ENCODE measurements around the gene FASTK. TPM values are rescaled to one million over a fixed set of nuclear protein-coding genes. Genes with fewer than 3 reads are reported as not detected.
A peak's percentile ranks its signal among the peaks of the same experiment; 100 is the strongest.

The FASTK gene
- 81.1 TPM for total RNA-seq
- long read RNA-seq, transcript FASTK-201 (10 exons, 1,827 nt) = major isoform, 201 of 440 reads
- long read RNA-seq, transcript FASTK-202 (9 exons, 1,402 nt) = minor isoform, 11 of 440 reads
- long read RNA-seq, transcript FASTK-212 (10 exons, 1,764 nt) = minor isoform, 11 of 440 reads
- long read RNA-seq, partial matches to known transcripts = 32 of 440 reads
- long read RNA-seq, other reads (novel, unspliced or antisense) = 181 of 440 reads

DNA sequence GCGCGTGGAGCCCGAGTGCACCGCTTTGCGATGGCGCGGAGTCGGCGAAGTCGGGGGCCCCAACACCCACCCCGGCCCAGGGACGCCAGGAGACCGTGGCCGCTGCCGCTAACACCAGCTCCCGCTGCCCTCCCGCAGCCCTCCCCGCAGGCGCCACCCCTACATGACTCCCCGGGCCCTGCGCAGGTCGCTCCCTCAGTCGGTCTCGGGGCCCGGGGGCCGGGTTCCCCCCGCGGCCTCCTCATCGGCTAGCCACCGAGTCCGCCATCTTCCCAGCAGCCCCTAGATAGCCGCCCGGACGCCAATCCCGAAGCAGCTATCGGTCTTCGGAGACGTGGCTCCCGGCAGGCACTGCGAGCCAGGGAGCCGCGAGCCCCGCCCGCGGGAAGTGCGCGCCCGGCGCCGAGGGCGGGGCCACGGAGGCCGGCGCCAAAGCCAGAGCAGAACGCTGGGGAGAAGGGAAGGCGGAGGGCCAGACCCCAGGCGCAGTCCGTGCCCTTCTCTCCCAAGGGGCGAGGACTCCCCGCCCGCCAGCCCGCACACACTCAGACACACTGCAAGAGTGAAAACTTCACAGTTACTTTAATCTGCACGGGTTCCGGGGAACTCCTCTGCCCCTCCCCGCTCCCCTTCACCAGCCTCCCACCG lies at the start of gene FASTK:
FASTK (minus strand) TSS at position 288 of the 648 bp plus-strand sequence; CDS start at position 245, 43 bp downstream.
- ATAC-seq (ENCODE audit: poor library complexity) (peak; percentile 88), DNase-seq (peak; percentile 94)
- intact Hi-C loops (cut with DNase I) = no loop called here

DNA sequence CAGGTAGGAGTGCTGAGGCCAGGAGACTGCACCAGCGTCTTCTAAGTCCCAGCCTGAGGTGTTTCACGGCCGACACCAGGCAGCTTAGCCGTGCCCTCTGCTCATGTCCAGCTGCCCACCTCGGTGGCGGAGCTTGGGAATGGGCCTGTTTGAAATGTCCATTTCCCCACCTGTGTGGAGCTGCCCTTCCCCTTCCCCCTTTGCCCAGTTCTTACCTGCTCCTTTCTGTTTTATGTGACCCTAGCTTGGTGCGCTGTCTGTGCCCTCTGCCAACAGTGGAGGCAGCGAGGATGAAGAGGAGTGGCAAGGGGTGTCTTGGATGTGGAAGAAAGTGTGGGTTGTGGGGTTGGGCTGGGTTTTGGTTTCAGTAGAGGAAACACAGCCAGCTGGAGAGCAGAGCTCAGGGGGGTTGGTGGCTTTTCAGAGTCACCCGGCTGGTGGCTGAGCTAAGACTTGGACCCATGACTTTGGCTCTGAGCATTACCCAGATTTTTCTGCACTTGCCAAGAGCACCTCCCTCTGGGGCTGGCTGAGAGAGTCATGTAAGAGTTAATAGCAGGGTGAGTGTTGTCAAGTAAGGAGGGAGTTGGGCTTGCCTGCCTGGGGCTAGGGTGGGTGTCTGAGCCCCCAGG lies 49.5 kb upstream of the FASTK start:
- no peak for DNase-seq
- no peak for ATAC-seq (ENCODE audit: poor library complexity)
- intact Hi-C loops (cut with DNase I) = loop anchor here (10.0 kb wide), 1 partner anchor 115 kb away; the partner anchor contains the start of gene SMARCD3

DNA sequence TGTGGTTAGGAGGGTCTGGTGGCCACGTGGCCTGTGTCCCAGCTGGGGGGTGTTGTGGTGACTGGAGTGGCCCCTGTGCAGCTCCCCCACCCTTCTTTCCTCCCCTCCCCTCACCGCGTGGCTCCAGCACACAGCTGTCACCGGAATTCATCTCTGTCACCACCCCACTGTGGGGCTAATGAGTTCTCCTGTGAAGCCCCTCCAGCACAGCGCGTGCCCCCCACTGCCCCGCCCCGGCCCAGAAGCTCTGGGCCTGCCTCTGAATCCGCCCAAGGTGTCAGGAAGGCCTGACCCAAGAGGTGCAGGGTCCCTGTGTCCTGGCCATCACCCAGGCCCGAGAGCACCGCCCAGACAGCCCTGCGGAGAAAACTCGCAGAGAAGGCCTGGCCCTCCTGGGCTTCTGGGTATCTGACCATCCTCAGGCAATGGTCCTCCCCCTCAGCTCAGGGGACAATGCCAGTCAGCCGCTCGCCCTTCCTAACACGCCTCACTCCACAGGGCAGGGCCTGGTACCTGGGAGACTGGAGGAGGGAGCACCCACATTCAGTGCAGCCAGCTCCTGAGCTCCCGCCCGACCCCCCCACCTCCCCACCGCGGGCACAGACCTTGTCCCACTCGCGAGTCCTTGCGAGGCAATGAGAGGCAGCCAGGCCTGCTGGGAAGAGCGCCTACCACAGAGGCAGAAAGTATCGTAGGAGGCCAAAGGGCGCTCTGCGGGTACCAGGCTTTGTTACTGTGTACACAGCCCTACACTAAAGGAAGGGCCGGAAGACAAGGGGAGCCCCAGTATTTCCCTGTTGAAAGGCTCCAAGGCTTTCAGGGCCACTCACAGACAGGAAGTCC lies 48.7 kb upstream of the FASTK start:
- intact Hi-C loops (cut with DNase I) = loop anchor here (10.0 kb wide), 1 partner anchor 115 kb away; the partner anchor contains the start of gene SMARCD3
- ATAC-seq (ENCODE audit: poor library complexity) (no peak), DNase-seq (no peak)

- intact Hi-C loops (cut with DNase I) = loop anchor here (10.0 kb wide), 1 partner anchor 116 kb away; the partner anchor contains the start of gene SMARCD3
- no peak for ATAC-seq (ENCODE audit: poor library complexity)
- no peak for DNase-seq
Observed at GRCh38 chr7:151128716-151129115, 48.1 kb upstream of the FASTK start.

DNA sequence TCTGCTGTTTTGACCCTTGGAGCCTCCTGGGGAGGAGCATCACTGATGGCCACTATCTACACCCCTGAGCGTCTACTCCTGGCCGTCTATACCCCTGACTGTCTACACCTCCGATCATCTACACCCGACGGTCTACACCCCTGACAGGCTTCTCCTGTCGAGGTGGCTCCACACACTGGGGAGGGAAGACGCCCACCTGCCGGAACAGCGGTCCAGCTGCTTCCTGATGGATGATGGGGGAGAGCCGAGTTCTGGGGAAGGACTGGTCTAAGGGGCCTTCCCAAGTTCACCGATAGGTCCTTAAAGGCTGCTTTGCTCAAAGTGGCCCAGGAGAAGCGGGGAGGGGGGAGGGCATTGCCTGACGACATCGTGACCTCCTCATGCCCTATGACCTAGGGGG lies 47.5 kb upstream of the FASTK start:
- intact Hi-C loops (cut with DNase I) = loop anchor here (10.0 kb wide), 1 partner anchor 117 kb away; the partner anchor contains the start of gene SMARCD3
- DNase-seq (no peak), ATAC-seq (ENCODE audit: poor library complexity) (no peak)

DNA sequence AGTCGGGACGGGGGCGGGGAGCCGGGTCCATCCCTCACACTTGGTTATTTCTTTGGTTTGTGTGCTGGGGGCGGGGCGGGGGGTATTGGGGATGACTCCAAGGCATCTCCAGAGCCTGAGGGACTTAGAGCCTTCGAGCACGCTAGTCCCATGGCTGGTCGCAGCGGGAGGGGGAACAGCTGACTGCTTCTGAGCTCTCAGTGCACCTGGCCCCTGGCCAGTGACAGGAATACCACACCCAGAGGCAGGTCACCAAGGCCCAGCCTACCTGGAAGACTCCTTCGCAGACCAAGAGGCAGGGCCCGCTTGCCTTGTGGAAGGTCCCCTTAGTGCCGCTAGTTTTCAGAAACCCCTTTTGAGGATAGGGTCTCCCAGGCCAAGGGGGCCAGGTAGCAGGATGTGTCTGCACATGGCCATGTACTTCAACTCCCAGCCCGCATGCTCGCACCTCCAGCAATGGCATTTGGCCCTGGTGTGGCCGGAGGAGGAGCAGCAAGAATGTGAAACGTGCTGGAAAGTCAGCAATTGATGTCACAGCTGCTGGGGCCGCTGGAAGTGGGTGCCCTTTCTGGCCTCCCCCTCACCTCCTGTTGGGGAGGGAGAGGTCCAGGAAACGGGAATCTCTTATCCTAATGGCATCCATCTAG lies 46.0 kb upstream of the FASTK start:
- intact Hi-C loops (cut with DNase I) = loop anchor here (10.0 kb wide), 1 partner anchor 118 kb away; the partner anchor contains the start of gene SMARCD3
- DNase-seq (no peak), ATAC-seq (ENCODE audit: poor library complexity) (no peak)

GRCh38 chr7:151125846-151126481 lies 45.4 kb upstream of the FASTK start:
- DNase-seq (no peak), ATAC-seq (ENCODE audit: poor library complexity) (peak; percentile 30)
- intact Hi-C loops (cut with DNase I) = loop anchor here (2.0 to 10.0 kb wide), 2 partner anchors 47 to 119 kb away; partner anchors contain the start of gene SMARCD3

- intact Hi-C loops (cut with DNase I) = loop anchor here (2.0 to 10.0 kb wide), 2 partner anchors 47 to 119 kb away; partner anchors contain the start of gene SMARCD3
- peak; percentile 67 for ATAC-seq (ENCODE audit: poor library complexity)
- DNase-seq = peak; percentile 78
Observed at GRCh38 chr7:151125470-151125845, 44.8 kb upstream of the FASTK start.

- DNase-seq = no peak
Observed at GRCh38 chr7:151124899-151125399, 44.3 kb upstream of the FASTK start.

GRCh38 chr7:151124481-151124880 lies 43.9 kb upstream of the FASTK start:
- intact Hi-C loops (cut with DNase I) = loop anchor here (2.0 to 10.0 kb wide), 3 partner anchors 48 to 178 kb away; partner anchors contain the start of gene SMARCD3
- ATAC-seq (ENCODE audit: poor library complexity) (no peak), DNase-seq (no peak)

More at GRCh38 chr7:151124899-151125399, 44.3 kb upstream of the FASTK start:
- intact Hi-C loops (cut with DNase I) = loop anchor here (2.0 to 10.0 kb wide), 3 partner anchors 48 to 177 kb away; partner anchors contain the start of gene SMARCD3
- no peak for ATAC-seq (ENCODE audit: poor library complexity)

GRCh38 chr7:151123822-151124464 lies 43.3 kb upstream of the FASTK start:
- DNase-seq (peak; percentile 83), ATAC-seq (ENCODE audit: poor library complexity) (peak; percentile 84)
- intact Hi-C loops (cut with DNase I) = loop anchor here (2.0 to 10.0 kb wide), 3 partner anchors 49 to 178 kb away; partner anchors contain the start of gene SMARCD3

GRCh38 chr7:151123158-151123821 lies 42.7 kb upstream of the FASTK start:
- ATAC-seq (ENCODE audit: poor library complexity) (no peak), DNase-seq (no peak)
- intact Hi-C loops (cut with DNase I) = loop anchor here (5.0 to 10.0 kb wide), 2 partner anchors 122 to 179 kb away; partner anchors contain the start of gene SMARCD3

- intact Hi-C loops (cut with DNase I) = loop anchor here (5.0 to 10.0 kb wide), 2 partner anchors 122 to 180 kb away; partner anchors contain the start of gene SMARCD3
- no peak for DNase-seq
- no peak for ATAC-seq (ENCODE audit: poor library complexity)
Observed at GRCh38 chr7:151122796-151123157, 42.2 kb upstream of the FASTK start.

GRCh38 chr7:151122276-151122675 lies 41.7 kb upstream of the FASTK start:
- intact Hi-C loops (cut with DNase I) = loop anchor here (5.0 to 10.0 kb wide), 2 partner anchors 123 to 180 kb away; partner anchors contain the start of gene SMARCD3
- DNase-seq (no peak), ATAC-seq (ENCODE audit: poor library complexity) (peak; percentile 26)

DNA sequence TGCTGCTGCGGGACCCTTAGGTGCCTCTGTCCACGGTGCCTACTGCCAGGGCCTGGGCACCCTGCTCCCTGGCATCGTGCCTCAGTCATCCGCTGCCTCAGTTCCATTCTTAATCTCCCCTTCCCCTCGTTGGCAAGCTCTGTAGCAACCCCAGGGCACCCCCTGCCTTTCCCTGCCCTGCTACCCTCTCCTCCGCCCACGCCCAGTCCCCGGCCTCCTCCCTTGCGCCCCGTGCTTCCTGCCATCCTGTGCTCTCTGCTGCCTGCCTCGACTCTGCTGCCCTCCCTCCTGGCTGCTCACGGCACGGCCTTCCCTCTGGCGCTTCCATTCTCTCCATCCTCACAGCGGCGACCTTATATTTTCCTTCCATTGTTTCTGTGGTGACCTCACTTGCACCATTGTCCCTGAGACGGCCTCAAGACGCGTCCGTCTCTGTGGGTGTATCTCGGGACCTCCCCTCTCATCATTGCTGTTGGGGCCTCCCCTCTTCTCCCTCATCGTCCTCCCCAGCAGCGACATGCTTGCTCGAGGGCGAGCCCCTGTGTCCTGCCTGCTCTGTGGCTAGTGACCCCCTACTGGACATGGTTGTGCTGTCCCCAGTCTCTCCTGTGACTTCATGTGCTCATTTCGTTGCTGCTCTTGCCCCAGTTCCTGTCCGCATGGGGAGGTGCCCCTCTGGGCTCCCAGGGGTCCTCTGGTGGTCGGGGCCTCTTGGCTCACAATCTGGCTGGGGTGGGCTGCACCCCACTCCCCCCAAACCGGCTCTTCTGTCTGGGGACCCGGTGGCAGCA lies 41.0 kb upstream of the FASTK start:
- intact Hi-C loops (cut with DNase I) = loop anchor here (5.0 to 10.0 kb wide), 2 partner anchors 123 to 181 kb away; partner anchors contain the start of gene SMARCD3
- ATAC-seq (ENCODE audit: poor library complexity) (no peak), DNase-seq (no peak)
